Activated CD4-positive, alpha-beta T cell treated with anti-CD3 and anti-CD28 coated beads for 4 hours (primary cell): ENCODE measurements around the gene POU4F3.
A peak's percentile ranks its signal among the peaks of the same experiment; 100 is the strongest.

Experiments used
- DNase-seq, 2 donors: peaks; one replicate each; pipeline ENCODE4 v3.0.0-alpha.2; 2020

Gene POU4F3

GRCh38 chr5:146340260-146341081 lies 1.8 kb downstream of the POU4F3 start:
- DNase-seq = peak in 1 of 2 donors; percentile 7

GRCh38 chr5:146341854-146342253 lies 3.2 kb downstream of the POU4F3 start:
- no peak for DNase-seq

DNA sequence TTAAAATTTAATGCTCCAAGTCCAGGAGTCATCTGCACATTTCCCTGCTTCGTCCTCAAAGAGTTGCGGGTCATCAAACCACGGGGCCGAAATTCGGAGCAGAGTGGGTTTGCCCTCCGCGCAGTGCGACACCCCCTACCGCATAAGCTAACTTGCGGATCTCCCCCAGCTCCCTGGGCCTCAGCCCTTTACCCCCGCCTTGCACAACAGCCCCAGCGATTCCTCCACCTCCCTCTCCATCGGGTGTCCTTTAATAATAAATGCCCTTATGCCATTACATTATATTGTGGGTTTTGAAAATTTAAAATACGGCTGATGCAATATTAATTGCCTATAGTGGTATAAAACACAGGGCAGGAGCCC lies 3.9 kb downstream of the POU4F3 start:
- DNase-seq = no peak

- no peak for DNase-seq
These were observed 4.5 kb downstream of the POU4F3 start for GRCh38 chr5:146342882-146343865.

- no peak for DNase-seq
These were observed 5.8 kb downstream of the POU4F3 start for GRCh38 chr5:146344155-146345118.

DNA sequence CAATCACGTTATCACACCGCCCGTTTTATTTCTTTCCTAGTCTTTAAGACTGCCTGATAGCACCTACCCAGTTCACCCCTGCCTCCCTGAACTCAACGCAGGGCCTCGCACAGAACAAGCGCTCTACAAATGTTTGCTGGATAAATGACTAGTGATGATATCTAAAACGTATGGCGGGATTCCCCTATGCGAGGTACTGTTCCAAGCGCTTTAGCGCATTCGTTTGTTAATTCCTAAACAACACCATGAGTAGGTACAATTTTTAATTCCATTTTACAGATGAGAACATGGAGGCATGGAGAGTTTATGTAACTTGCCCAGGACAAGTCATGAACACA lies 6.6 kb downstream of the POU4F3 start:
- DNase-seq = no peak

DNA sequence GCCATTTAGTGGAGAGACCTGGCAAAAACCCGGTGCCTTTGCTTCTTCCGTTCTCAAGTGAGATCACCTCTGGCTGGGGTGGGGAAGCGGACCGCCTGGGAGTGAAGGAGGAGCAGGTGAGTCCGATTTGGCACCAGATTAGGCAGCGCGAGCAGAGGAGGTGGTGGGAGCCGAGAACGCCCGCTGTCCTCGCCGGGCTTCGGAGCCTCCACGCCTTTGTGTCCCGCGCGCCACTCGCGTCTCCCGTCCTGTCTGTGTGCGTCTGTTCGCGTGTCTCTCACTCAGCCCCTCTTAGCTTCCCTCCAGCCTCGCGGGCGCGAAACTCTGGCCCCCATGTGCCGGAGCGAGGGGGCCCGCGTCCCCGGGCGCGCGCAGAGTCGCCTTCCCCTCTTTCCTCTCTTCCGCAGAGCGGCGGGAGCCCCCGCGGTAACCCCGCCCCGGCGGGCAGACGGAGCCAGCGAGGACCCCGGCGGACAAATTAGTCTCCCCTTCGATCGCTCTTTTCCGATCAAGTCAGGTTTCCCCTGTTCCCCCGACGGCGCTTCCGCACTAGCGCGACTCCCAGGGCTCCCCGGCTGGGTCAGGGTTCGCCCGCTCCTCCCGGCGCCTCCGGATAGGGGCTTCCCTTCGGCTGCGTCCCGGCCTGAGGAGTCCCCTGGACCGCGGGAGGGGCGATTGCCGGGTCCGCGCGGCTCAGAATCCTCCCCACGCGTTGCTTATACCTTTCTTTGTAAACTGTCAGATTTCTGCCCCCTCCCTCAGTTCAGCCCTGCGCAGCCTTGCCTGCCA lies 7.1 kb downstream of the POU4F3 start:
- no peak for DNase-seq

DNA sequence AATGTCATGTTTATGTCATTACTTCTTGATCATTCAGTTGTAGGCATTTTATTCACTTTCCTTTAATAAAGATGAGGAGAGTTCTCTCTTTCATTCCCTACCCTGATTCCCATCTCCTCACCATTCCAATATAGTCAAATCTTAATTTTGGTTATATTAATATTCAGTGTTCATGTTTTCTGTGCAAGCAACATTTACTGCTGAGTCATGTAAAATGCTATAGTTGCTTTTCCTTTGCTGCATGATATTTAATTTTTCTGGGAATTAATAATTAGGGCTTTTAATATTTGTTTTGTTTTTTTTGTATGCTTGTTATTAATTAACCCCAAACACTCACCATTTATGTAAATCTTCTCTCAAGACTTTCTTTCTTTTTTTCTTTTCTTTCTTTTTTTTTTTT lies 18.5 kb downstream of the POU4F3 start:
- DNase-seq = no peak

DNA sequence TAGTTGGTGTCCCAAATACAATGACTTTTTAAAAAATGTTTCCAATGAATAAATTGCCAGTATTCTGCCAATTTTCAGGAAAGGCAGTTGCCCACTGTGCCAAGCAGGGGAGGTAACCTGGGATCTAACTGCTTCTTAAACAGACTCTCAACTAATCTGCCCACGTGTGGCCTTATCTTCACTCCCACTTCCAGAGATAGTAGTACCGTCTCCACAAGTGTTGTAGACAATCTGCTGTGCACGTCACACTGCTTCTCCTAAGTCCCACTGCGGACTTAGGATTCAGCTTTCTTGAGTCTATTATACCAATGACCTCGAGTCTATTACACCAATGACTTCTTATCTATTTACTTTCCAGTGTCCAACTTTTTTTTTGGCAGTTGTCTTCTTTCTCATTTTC lies 21.2 kb downstream of the POU4F3 start:
- DNase-seq = no peak

DNA sequence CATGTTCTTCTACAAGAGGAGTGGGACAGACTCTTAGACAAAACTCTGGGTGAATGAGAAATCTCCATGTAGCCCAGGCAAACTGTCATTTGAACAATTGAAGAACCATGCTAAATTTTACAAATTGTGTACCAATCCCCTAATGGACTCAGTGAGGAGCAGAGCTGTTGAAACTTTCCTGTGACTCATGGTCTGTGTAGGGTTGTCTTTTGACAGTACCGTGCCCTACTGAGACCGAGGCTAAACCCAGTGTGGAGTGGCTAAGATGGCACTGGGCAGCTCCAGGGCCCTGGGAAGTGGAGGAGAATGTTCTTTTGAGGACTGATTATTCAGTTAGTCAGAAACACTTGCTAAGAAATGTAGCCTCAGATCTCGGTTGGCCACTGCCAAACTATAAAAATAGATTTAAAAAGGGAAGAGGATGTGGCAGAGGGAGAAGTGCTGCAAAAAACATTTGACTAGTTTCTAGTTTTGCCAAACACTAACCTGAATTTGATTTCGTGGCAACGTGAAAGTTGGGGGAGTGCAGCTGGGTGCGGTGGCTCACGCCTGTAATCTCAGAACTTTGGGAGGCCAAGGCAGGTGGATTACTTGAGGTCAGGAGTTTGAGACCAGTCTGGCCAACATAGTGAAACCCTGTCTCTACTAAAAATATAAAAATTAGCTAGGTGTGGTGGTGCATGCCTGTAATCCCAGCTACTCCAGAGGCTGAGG lies 24.7 kb downstream of the POU4F3 start:
- no peak for DNase-seq

GRCh38 chr5:146365618-146366017 lies 27.0 kb downstream of the POU4F3 start:
- no peak for DNase-seq

- DNase-seq = no peak
These were observed 28.3 kb downstream of the POU4F3 start for GRCh38 chr5:146366904-146367303.

GRCh38 chr5:146368137-146368536 lies 29.5 kb downstream of the POU4F3 start:
- no peak for DNase-seq

- no peak for DNase-seq
These were observed 31.1 kb downstream of the POU4F3 start for GRCh38 chr5:146369691-146370090.

GRCh38 chr5:146376821-146377220 lies 38.2 kb downstream of the POU4F3 start:
- DNase-seq = no peak

- DNase-seq = no peak
These were observed 40.3 kb downstream of the POU4F3 start for GRCh38 chr5:146378986-146379385.

DNA sequence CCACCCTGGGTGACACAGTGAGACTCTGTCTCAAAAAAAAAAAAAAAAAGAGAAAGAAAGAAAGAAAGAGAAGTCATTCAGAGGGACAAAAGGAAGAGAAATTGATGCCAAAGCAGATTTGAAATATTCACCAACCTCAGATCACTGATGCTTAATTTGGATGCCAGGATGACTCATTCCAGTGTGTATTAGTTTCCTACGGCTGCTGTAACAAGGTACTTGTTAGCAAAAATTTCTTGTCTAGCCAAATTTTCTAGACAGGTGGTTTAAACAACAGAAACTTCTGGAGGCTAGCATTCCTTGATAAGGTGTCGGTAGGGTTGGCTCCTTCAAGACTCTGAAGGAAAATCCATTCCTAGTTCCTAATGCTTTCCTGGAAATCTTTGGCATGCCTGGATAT lies 42.1 kb downstream of the POU4F3 start:
- DNase-seq = no peak

DNA sequence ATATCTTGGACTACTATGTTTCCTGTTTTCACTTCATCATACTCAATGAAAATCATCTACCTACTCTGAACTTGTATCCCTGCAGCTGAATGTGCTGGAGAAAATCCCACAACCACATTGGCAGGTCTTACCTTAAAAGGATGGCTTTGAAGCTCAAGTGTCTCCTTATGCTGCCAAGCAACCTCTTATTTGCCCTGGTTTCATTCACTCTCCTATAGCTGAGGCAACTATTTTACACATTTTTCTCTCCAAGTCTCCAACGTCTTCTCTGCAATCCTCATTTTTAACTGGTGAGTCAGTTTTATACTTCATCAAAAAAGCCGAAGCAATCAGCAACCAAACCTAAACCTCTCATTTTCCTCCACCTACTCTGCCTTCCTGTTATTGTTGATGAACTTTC lies 49.7 kb downstream of the POU4F3 start:
- no peak for DNase-seq

GRCh38 chr5:146390469-146390868 lies 51.8 kb downstream of the POU4F3 start:
- no peak for DNase-seq
